Mesenchymal stem cell (in vitro differentiated cells and primary cell): ENCODE data around the gene MSL3B.

Source experiments
- DNase-seq: peaks from one replicate; pipeline ENCODE4 v3.0.0-alpha.2; 2013
- H2AFZ ChIP-seq: one replicate; pipeline ENCODE4 v1.6.1; 2013; ENCODE audit warnings: low read depth, mild to moderate bottlenecking, control low read depth, inconsistent platforms, low read length, moderate library complexity
- H2AK5ac ChIP-seq: 2 replicates; pipeline ENCODE4 v1.6.1; 2013; ENCODE audit warnings: low read length, moderate library complexity, mild to moderate bottlenecking, inconsistent platforms; ENCODE audit not compliant: severe bottlenecking
- H2BK120ac ChIP-seq: one replicate; pipeline ENCODE4 v1.6.1; 2013; ENCODE audit warnings: low read depth, mild to moderate bottlenecking, inconsistent platforms, low read length, moderate library complexity
- H2BK12ac ChIP-seq, 2 experiments: one replicate each; pipeline ENCODE4 v1.6.1; 2013; ENCODE audit warnings: inconsistent platforms in 2 of 2, low read length in 2 of 2, mild to moderate bottlenecking in 2 of 2, moderate library complexity in 2 of 2, control low read depth in 1 of 2
- H2BK15ac ChIP-seq: one replicate; pipeline ENCODE4 v1.6.1; 2013; ENCODE audit warnings: mild to moderate bottlenecking, low read depth, inconsistent platforms; ENCODE audit not compliant: poor library complexity, severe bottlenecking
- H2BK5ac ChIP-seq: 2 replicates; pipeline ENCODE4 v1.6.1; 2013; ENCODE audit warnings: low read depth, mild to moderate bottlenecking, low read length, control low read depth, inconsistent platforms; ENCODE audit not compliant: poor library complexity, severe bottlenecking
- H3K14ac ChIP-seq, 2 experiments: one replicate each; pipeline ENCODE4 v1.6.1; 2013; ENCODE audit warnings: inconsistent platforms in 2 of 2, low read length in 2 of 2, control low read depth in 1 of 2, mild to moderate bottlenecking in 1 of 2, moderate library complexity in 1 of 2
- H3K18ac ChIP-seq, 2 experiments: one replicate each; pipeline ENCODE4 v1.6.1; 2013; ENCODE audit warnings: inconsistent platforms in 2 of 2, low read length in 2 of 2, control low read depth in 1 of 2, low read depth in 1 of 2, mild to moderate bottlenecking in 1 of 2
- H3K23ac ChIP-seq, 2 experiments: one replicate each; pipeline ENCODE4 v1.6.1; 2013; ENCODE audit warnings: inconsistent platforms in 2 of 2, low read length in 2 of 2, mild to moderate bottlenecking in 2 of 2, moderate library complexity in 2 of 2, control low read depth in 1 of 2
- H3K27ac ChIP-seq: 2 replicates; pipeline ENCODE4 v1.5.1; 2013; ENCODE audit warnings: mild to moderate bottlenecking, moderate library complexity, low read length, control low read depth, inconsistent platforms; ENCODE audit not compliant: poor library complexity, severe bottlenecking
- H3K27me3 ChIP-seq, 2 experiments: 2 replicates each; pipeline versions ENCODE4 v1.6.1 to v1.7.0; 2013; ENCODE audit warnings: low read length in 2 of 2, mild to moderate bottlenecking in 2 of 2, moderate library complexity in 2 of 2, control low read depth in 1 of 2, inconsistent platforms in 1 of 2; ENCODE audit not compliant: control insufficient read depth in 1 of 2, insufficient read depth in 1 of 2
- H3K36me3 ChIP-seq, 2 experiments: 2 replicates each; pipeline versions ENCODE4 v1.6.1 to v1.7.0; 2013; ENCODE audit warnings: low read length in 2 of 2, control low read depth in 1 of 2, inconsistent platforms in 1 of 2, low read depth in 1 of 2, mild to moderate bottlenecking in 1 of 2; ENCODE audit not compliant: insufficient read depth in 2 of 2, control insufficient read depth in 1 of 2
- H3K4ac ChIP-seq, 2 experiments: one replicate each; pipeline ENCODE4 v1.6.1; 2013; ENCODE audit warnings: inconsistent platforms in 2 of 2, low read length in 2 of 2, mild to moderate bottlenecking in 2 of 2, moderate library complexity in 2 of 2, control low read depth in 1 of 2, low read depth in 1 of 2
- H3K4me1 ChIP-seq: 2 replicates; pipeline ENCODE4 v1.6.1; 2013; ENCODE audit warnings: low read depth, low read length, control low read depth; ENCODE audit not compliant: control insufficient read depth, insufficient read depth
- H3K4me2 ChIP-seq: 2 replicates; pipeline ENCODE4 v1.6.1; 2013; ENCODE audit warnings: low read length, mild to moderate bottlenecking, inconsistent platforms; ENCODE audit not compliant: poor library complexity, severe bottlenecking
- H3K4me3 ChIP-seq, 2 experiments: 2 replicates each; pipeline versions ENCODE4 v1.5.1 to v1.7.0; 2013; ENCODE audit warnings: low read length in 2 of 2, mild to moderate bottlenecking in 2 of 2, control low read depth in 1 of 2, low read depth in 1 of 2; ENCODE audit not compliant: insufficient read depth in 1 of 2
- H3K79me1 ChIP-seq: replicated peaks from 2 replicates; pipeline ENCODE4 v1.6.1; 2013; ENCODE audit warnings: mild to moderate bottlenecking, control low read depth, low read length, inconsistent platforms; ENCODE audit not compliant: poor library complexity, severe bottlenecking
- H3K9ac ChIP-seq: 2 replicates; pipeline ENCODE4 v1.7.0; 2013; ENCODE audit warnings: mild to moderate bottlenecking, low read length, moderate library complexity
- H3K9me3 ChIP-seq: 2 replicates; pipeline ENCODE4 v1.7.0; 2013; ENCODE audit warnings: mild to moderate bottlenecking, low read length; ENCODE audit not compliant: control insufficient read depth
- H4K8ac ChIP-seq: one replicate; pipeline ENCODE4 v1.6.1; 2013; ENCODE audit warnings: inconsistent platforms, mild to moderate bottlenecking, low read length, moderate library complexity
- H4K91ac ChIP-seq: one replicate; pipeline ENCODE4 v1.6.1; 2013; ENCODE audit warnings: mild to moderate bottlenecking, low read length, inconsistent platforms
- WGBS: methylation state at CpG from one replicate; pipeline ENCODE4 v1.1.7; 2013; ENCODE audit warnings: mixed read lengths; 5-methylcytosine and 5-hydroxymethylcytosine counted together

MSL3B gene

DNA sequence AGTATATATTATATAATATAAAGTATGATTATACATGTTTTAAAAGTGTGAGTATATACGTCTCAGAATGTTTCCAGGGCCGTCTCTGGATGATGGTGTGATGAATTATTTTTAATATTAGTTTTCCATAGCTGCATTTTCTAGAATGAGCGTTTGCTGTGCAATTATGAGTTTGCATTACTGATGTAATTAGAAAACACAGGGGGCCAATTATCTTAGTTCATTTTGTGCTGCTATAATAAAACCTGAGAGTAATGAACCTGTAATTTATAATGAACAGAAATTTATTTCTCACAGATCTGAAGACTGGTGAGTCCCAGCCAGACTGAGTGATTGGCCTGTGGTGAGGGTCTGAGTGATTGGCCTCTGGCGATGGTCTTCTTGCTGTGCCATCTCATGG, 9.9 kb downstream of the MSL3B start:
- Histone ChIP-seq H4K8ac (no peak overlapping the region), H3K4me2 (no peak overlapping the region)
- WGBS, result 88% methylated on average over 4 of the region's 4 CpGs

DNA sequence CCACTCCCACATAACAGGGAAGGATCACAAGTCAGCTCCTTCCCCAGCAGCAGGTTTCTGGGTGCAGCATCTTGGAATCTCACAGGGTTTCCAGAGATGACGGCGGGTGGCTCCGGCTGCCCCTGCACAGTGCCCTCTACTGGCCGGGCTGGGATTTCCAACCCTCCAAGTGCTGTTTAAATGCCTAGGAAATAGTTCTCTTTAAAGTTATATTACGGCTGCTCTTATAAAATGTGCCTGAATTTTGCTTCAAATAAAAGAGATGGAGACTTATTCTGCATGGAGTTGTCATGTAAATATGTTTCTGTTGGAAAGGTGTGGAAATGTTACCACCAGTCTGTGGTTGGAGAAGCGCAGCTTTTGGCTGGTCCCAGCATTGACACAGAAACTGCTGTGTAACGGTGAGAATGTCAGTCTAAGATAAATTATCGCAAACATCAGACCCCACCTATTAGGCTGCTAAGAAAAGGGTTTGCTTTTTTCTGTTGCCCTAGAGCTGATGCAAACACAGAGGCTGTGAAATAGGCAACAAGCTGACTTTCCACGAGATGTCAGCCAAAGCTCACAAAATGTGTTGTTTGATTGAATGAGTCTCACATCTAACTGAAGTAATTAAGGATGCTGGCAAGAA, 10.6 kb downstream of the MSL3B start:
- Histone ChIP-seq H3K79me1 (peaks cover 3% of the 10 kb centered on the region), H3K23ac (no peak overlapping the region), H3K4me3 (no peak overlapping the region), H2BK120ac (no peak overlapping the region), H3K4ac (no peak overlapping the region), H3K4me1 (peaks cover 4% of the 10 kb centered on the region), H3K14ac (no peak overlapping the region), H3K18ac (no peak overlapping the region), H3K9me3 (no peaks in the 10 kb centered on the region), H3K9ac (no peak overlapping the region), H2BK12ac (no peak overlapping the region), H3K36me3 (no peaks in the 10 kb centered on the region), H4K91ac (no peak overlapping the region), H3K27ac (no peak overlapping the region), H2BK5ac (no peak overlapping the region), H2AK5ac (no peak overlapping the region), H2BK15ac (no peak overlapping the region), H2AFZ (no peak overlapping the region), H4K8ac (no peak overlapping the region), H3K27me3 (no peaks in the 10 kb centered on the region), H3K4me2 (no peak overlapping the region)
- DNase-seq, result peak; percentile 18
- WGBS, result 50% methylated on average over 9 of the region's 9 CpGs

More for the DNA sequence above, 9.9 kb downstream of the MSL3B start:
- no peaks in the 10 kb centered on the region for H3K36me3 ChIP-seq
- H4K91ac ChIP-seq, result no peak overlapping the region
- H3K27ac ChIP-seq, result no peak overlapping the region
- no peak overlapping the region for H2AK5ac ChIP-seq
- peaks cover 3% of the 10 kb centered on the region for H3K79me1 ChIP-seq
- no peak overlapping the region for H3K23ac ChIP-seq
- H2BK120ac ChIP-seq, result no peak overlapping the region
- H2AFZ ChIP-seq, result no peak overlapping the region
- no peak overlapping the region for H2BK15ac ChIP-seq
- no peak for DNase-seq
- no peaks in the 10 kb centered on the region for H3K9me3 ChIP-seq
- H2BK12ac ChIP-seq, result no peak overlapping the region
- H3K9ac ChIP-seq, result no peak overlapping the region
- no peak overlapping the region for H3K4ac ChIP-seq
- H3K14ac ChIP-seq, result no peak overlapping the region
- H3K27me3 ChIP-seq, result no peaks in the 10 kb centered on the region
- H3K18ac ChIP-seq, result no peak overlapping the region
- no peak overlapping the region for H3K4me3 ChIP-seq
- H3K4me1 ChIP-seq, result peaks cover 4% of the 10 kb centered on the region
- H2BK5ac ChIP-seq, result no peak overlapping the region

DNA sequence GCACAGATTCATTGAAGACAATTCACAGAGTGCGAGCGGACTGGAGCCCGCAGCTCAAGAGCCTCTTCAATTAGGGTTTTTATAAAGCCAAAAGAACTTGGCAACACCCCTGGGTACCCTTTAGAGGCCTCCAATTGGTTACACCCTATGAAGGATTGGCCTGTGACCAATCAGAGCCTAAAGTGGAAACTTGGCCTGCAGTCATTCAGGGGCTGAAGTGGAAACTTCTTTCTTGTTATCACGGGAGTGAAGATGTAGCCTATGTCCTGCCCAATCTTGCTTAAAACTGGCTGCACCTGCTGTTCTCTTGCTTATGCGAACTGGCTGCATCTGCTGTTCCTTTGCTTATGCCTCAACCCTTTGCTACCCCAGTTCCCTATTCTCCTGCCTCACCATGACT, 12.0 kb downstream of the MSL3B start:
- DNase-seq, result no peak
- Histone ChIP-seq H3K9ac (no peak overlapping the region), H3K36me3 (no peaks in the 10 kb centered on the region), H2BK120ac (no peak overlapping the region), H3K14ac (no peak overlapping the region), H4K8ac (no peak overlapping the region), H3K4me2 (no peak overlapping the region), H3K4me3 (no peak overlapping the region), H3K18ac (no peak overlapping the region), H2BK5ac (no peak overlapping the region), H3K4ac (no peak overlapping the region), H4K91ac (no peak overlapping the region), H2BK15ac (no peak overlapping the region), H3K4me1 (peaks cover 4% of the 10 kb centered on the region), H3K79me1 (peaks cover 3% of the 10 kb centered on the region), H2BK12ac (no peak overlapping the region), H3K23ac (no peak overlapping the region), H3K27me3 (no peaks in the 10 kb centered on the region), H2AK5ac (no peak overlapping the region), H2AFZ (no peak overlapping the region), H3K9me3 (no peaks in the 10 kb centered on the region), H3K27ac (no peak overlapping the region)
- WGBS, result 99% methylated on average over 5 of the region's 5 CpGs

DNA sequence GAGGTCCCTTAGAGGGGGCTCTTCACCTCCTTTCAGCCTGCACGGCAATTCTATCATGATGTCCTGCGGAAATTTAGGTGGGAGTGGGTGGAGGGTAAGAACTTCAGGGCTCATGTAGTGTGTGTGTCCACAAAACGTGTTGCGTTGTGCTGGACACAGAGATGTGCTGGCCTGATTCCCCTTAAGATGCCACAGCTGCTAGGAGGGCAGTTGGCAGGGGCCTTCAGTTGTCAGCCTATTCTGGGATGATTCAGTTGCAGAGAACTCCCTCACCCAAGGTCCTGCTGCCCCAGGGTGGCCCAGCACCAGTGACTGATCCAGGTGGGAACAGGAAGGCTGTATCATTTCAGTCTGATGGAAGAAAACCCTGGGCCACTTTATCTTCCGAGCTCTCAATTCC, 12.8 kb downstream of the MSL3B start:
- Histone ChIP-seq H3K18ac (no peak overlapping the region), H2AFZ (no peak overlapping the region), H3K23ac (no peak overlapping the region), H3K9me3 (no peaks in the 10 kb centered on the region), H4K91ac (no peak overlapping the region), H3K27me3 (no peaks in the 10 kb centered on the region), H3K14ac (no peak overlapping the region), H3K27ac (no peak overlapping the region), H2BK15ac (no peak overlapping the region), H3K4ac (no peak overlapping the region), H3K79me1 (peaks cover 8% of the 10 kb centered on the region), H3K36me3 (no peaks in the 10 kb centered on the region), H2BK120ac (no peak overlapping the region), H2BK5ac (no peak overlapping the region), H3K4me1 (peaks cover 7% of the 10 kb centered on the region), H3K4me2 (no peak overlapping the region), H2BK12ac (no peak overlapping the region), H3K9ac (peak overlapping the region; percentile 91), H3K4me3 (peak overlapping the region in 1 of 2 experiments; percentile 94), H2AK5ac (no peak overlapping the region), H4K8ac (peak overlapping the region; percentile 76)
- DNase-seq, result no peak
- 94% methylated on average over 5 of the region's 5 CpGs for WGBS
